H1 (cell line): ENCODE data around the gene FMN2. TPM values are rescaled to one million over a fixed set of nuclear protein-coding genes. Genes with fewer than 3 reads are reported as not detected.

Experiments used
- CTCF ChIA-PET: fragments of 300-600 bp; sonication (Branson Sonifier 250); formaldehyde crosslinking; loops from one replicate; lab custom pipeline; 2021; ENCODE audit not compliant: partially characterized antibody; lab: Charles Lee
- POLR2A ChIA-PET: fragments of 300-600 bp; sonication (Branson Sonifier 250); formaldehyde crosslinking; loops from one replicate; lab custom pipeline; 2021; ENCODE audit warnings: inconsistent platforms; ENCODE audit not compliant: partially characterized antibody; lab: Charles Lee
- DNase-seq, 2 experiments: peaks; one replicate each; pipeline versions ENCODE4 v3.0.0 to v3.0.0-alpha.2; 2010 to 2022; ENCODE audit warnings: low spot score in 2 of 2, low read depth in 1 of 2, mixed read lengths in 1 of 2
- FAIRE-seq: peaks from 2 replicates; lab custom pipeline; 2011; peaks lifted over from hg19 to GRCh38; lab: Jason Lieb, UNC
- H2AFZ ChIP-seq: 2 replicates; pipeline ENCODE4 v1.8.1; 2012; ENCODE audit warnings: low read length, inconsistent platforms
- H2AK5ac ChIP-seq: 2 replicates; pipeline ENCODE4 v1.6.1; 2013; ENCODE audit warnings: low read depth, low read length
- H2BK120ac ChIP-seq: replicated peaks from 2 replicates; pipeline ENCODE3; 2013; ENCODE audit warnings: low read depth, low read length, inconsistent platforms
- H2BK12ac ChIP-seq: 2 replicates; pipeline ENCODE4 v1.6.1; 2013; ENCODE audit warnings: low read depth, low read length
- H2BK15ac ChIP-seq: 2 replicates; pipeline ENCODE4 v1.6.1; 2013; ENCODE audit warnings: low read length
- H2BK20ac ChIP-seq: 2 replicates; pipeline ENCODE4 v1.6.1; 2013; ENCODE audit warnings: low read length
- H2BK5ac ChIP-seq: 2 replicates; pipeline ENCODE4 v1.6.1; 2013; ENCODE audit warnings: low read depth, low read length
- H3K14ac ChIP-seq: 2 replicates; pipeline ENCODE4 v1.6.1; 2013; ENCODE audit warnings: inconsistent platforms; ENCODE audit not compliant: insufficient read length
- H3K18ac ChIP-seq: 2 replicates; pipeline ENCODE4 v1.6.1; 2013; ENCODE audit warnings: low read length; ENCODE audit errors: extremely low read depth
- H3K23ac ChIP-seq: 2 replicates; pipeline ENCODE4 v1.6.1; 2013; ENCODE audit warnings: inconsistent platforms; ENCODE audit not compliant: insufficient read length
- H3K23me2 ChIP-seq: 2 replicates; pipeline ENCODE4 v1.6.1; 2013; ENCODE audit warnings: low read depth, low read length
- H3K27ac ChIP-seq: 2 replicates; pipeline ENCODE4 v1.6.1; 2011; ENCODE audit warnings: low read depth, low read length, inconsistent platforms
- H3K27me3 ChIP-seq, 4 experiments: replicated peaks in 1 of 4; 1 replicate in 1 of 4; 2 replicates in 3 of 4; pipeline versions ENCODE4 v1.6.1 to v1.8.1; 2011 to 2013; ENCODE audit warnings: low read length in 3 of 4, mild to moderate bottlenecking in 3 of 4, inconsistent platforms in 2 of 4, mixed read lengths in 2 of 4, moderate library complexity in 1 of 4; ENCODE audit not compliant: control insufficient read depth in 3 of 4, insufficient read depth in 3 of 4; ENCODE audit errors: extremely low read depth in 1 of 4
- H3K36me3 ChIP-seq, 4 experiments: 2 replicates each; pipeline versions ENCODE4 v1.6.1 to v1.8.1; 2011 to 2013; ENCODE audit warnings: mild to moderate bottlenecking in 4 of 4, low read length in 3 of 4, moderate library complexity in 2 of 4, control low read depth in 1 of 4, inconsistent platforms in 1 of 4; ENCODE audit not compliant: insufficient read depth in 4 of 4, control insufficient read depth in 2 of 4
- H3K4ac ChIP-seq: replicated peaks from 2 replicates; pipeline ENCODE3; 2013; ENCODE audit warnings: low read length, low read depth, mixed read lengths, inconsistent platforms; ENCODE audit not compliant: insufficient read length
- H3K4me1 ChIP-seq, 4 experiments: replicated peaks in 1 of 4; 1 replicate in 1 of 4; 2 replicates in 3 of 4; pipeline versions ENCODE4 v1.6.1 to v1.8.1; 2011 to 2013; ENCODE audit warnings: low read length in 3 of 4, inconsistent platforms in 2 of 4, mixed read lengths in 1 of 4; ENCODE audit not compliant: insufficient read depth in 4 of 4, control insufficient read depth in 3 of 4
- H3K4me2 ChIP-seq, 2 experiments: 2 replicates each; pipeline versions ENCODE4 v1.6.1 to v1.8.1; 2011 to 2013; ENCODE audit warnings: low read depth in 2 of 2, low read length in 2 of 2, control low read depth in 1 of 2, inconsistent platforms in 1 of 2, mild to moderate bottlenecking in 1 of 2; ENCODE audit not compliant: insufficient read depth in 1 of 2
- H3K4me3 ChIP-seq, 4 experiments: fragments of 200-600, 300-600 bp in 1 of 4; sonication (generic), shearing (Covaris generic), sonication (Bioruptor Twin) in 1 of 4; 2 replicates each; pipeline versions ENCODE4 v1.5.1 to v1.8.1; 2011 to 2016; ENCODE audit warnings: low read length in 4 of 4, low read depth in 3 of 4, control low read depth in 2 of 4, inconsistent platforms in 2 of 4, mild to moderate bottlenecking in 2 of 4, mixed read lengths in 1 of 4, moderate library complexity in 1 of 4; ENCODE audit not compliant: insufficient read depth in 2 of 4; ENCODE audit errors: extremely low read depth in 1 of 4
- H3K56ac ChIP-seq: replicated peaks from 2 replicates; pipeline ENCODE3; 2013; ENCODE audit warnings: low read depth, mild to moderate bottlenecking, mixed read lengths, low read length, inconsistent platforms; ENCODE audit not compliant: insufficient read length
- H3K79me1 ChIP-seq: 2 replicates; pipeline ENCODE4 v1.6.1; 2013; ENCODE audit warnings: low read depth, low read length, control low read depth
- H3K79me2 ChIP-seq, 2 experiments: 2 replicates each; pipeline versions ENCODE4 v1.6.1 to v1.8.1; 2012 to 2013; ENCODE audit warnings: low read length in 2 of 2, mild to moderate bottlenecking in 2 of 2, inconsistent platforms in 1 of 2; ENCODE audit not compliant: insufficient read depth in 2 of 2, control insufficient read depth in 1 of 2
- H3K9ac ChIP-seq, 4 experiments: replicated peaks in 1 of 4; 1 replicate in 1 of 4; 2 replicates in 3 of 4; pipeline versions ENCODE4 v1.6.1 to v1.8.1; 2011 to 2013; ENCODE audit warnings: low read depth in 3 of 4, low read length in 3 of 4, control low read depth in 2 of 4, mild to moderate bottlenecking in 2 of 4, moderate library complexity in 2 of 4, inconsistent platforms in 1 of 4; ENCODE audit errors: extremely low read depth in 1 of 4
- H3K9me3 ChIP-seq, 2 experiments: 2 replicates each; pipeline versions ENCODE4 v1.6.1 to v1.8.1; 2012 to 2013; ENCODE audit warnings: mild to moderate bottlenecking in 2 of 2, moderate library complexity in 2 of 2, control low read depth in 1 of 2, inconsistent platforms in 1 of 2, low read depth in 1 of 2, low read length in 1 of 2, mixed read lengths in 1 of 2; ENCODE audit not compliant: insufficient read depth in 2 of 2
- H4K20me1 ChIP-seq, 2 experiments: replicated peaks in 1 of 2; 2 replicates each; pipeline versions ENCODE3 to v1.8.1; 2011 to 2013; ENCODE audit warnings: inconsistent platforms in 2 of 2, low read length in 2 of 2, mild to moderate bottlenecking in 1 of 2; ENCODE audit not compliant: insufficient read depth in 2 of 2, control insufficient read depth in 1 of 2
- H4K5ac ChIP-seq: 2 replicates; pipeline ENCODE4 v1.6.1; 2013; ENCODE audit warnings: low read length, low read depth, mixed read lengths, inconsistent platforms; ENCODE audit not compliant: insufficient read length
- H4K8ac ChIP-seq: 2 replicates; pipeline ENCODE4 v1.8.0; 2013; ENCODE audit warnings: mild to moderate bottlenecking, moderate library complexity, low read length, inconsistent platforms; ENCODE audit not compliant: insufficient read depth; ENCODE audit errors: extremely low read depth
- H4K91ac ChIP-seq: replicated peaks from 2 replicates; pipeline ENCODE3; 2013; ENCODE audit warnings: low read length, mixed read lengths, inconsistent platforms; ENCODE audit not compliant: insufficient read length
- ATF3 ChIP-seq: IDR thresholded peaks from 2 replicates; pipeline ENCODE4 v1.6.1; 2011; ENCODE audit warnings: low read depth, mild to moderate bottlenecking, low read length; ENCODE audit not compliant: insufficient read depth
- BACH1 ChIP-seq: IDR thresholded peaks from 2 replicates; pipeline ENCODE4 v1.6.1; 2012; ENCODE audit warnings: low read length, improper control_type of control experiment
- BCL11A ChIP-seq, 2 experiments: IDR thresholded peaks; one replicate each; pipeline ENCODE4 v1.6.1; 2011; ENCODE audit warnings: low read depth in 2 of 2, low read length in 2 of 2, mild to moderate bottlenecking in 2 of 2
- CHD1 ChIP-seq: IDR thresholded peaks from 2 replicates; pipeline ENCODE4 v1.6.1; 2012; ENCODE audit warnings: low read depth, low read length, improper control_type of control experiment
- CTBP2 ChIP-seq: IDR thresholded peaks from 2 replicates; pipeline ENCODE4 v1.7.0; 2011; ENCODE audit warnings: borderline replicate concordance, mild to moderate bottlenecking, moderate library complexity, mixed read lengths, low read length; ENCODE audit not compliant: insufficient read depth, insufficient read length
- EZH2 ChIP-seq: fragments of 200-600 bp; sonication (generic); IDR thresholded peaks from 2 replicates; pipeline ENCODE4 v1.7.1; 2012; ENCODE audit warnings: low read depth, mild to moderate bottlenecking, moderate library complexity, low read length, inconsistent platforms; ENCODE audit not compliant: severe bottlenecking
- GABPA ChIP-seq: IDR thresholded peaks from 2 replicates; pipeline ENCODE4 v1.6.1; 2011; ENCODE audit warnings: mild to moderate bottlenecking, low read length, moderate library complexity, borderline replicate concordance; ENCODE audit not compliant: insufficient read depth
- JUN ChIP-seq: IDR thresholded peaks from 2 replicates; pipeline ENCODE4 v1.6.1; 2011; ENCODE audit warnings: low read depth, mild to moderate bottlenecking, improper control_type of control experiment, low read length
- JUND ChIP-seq: IDR thresholded peaks from 2 replicates; pipeline ENCODE4 v1.6.1; 2011; ENCODE audit warnings: mild to moderate bottlenecking, improper control_type of control experiment, low read length
- KDM5A ChIP-seq: fragments of 200-600 bp; IDR thresholded peaks from 2 replicates; pipeline ENCODE4 v1.7.1; 2012; ENCODE audit warnings: mild to moderate bottlenecking, low read length, inconsistent platforms, mixed read lengths
- RAD21 ChIP-seq, 2 experiments: IDR thresholded peaks in 1 of 2; conservative IDR thresholded peaks in 1 of 2; 2 replicates each; pipeline ENCODE4 v1.6.1; 2011; ENCODE audit warnings: low read depth in 2 of 2, low read length in 2 of 2, improper control_type of control experiment in 1 of 2, inconsistent platforms in 1 of 2, mild to moderate bottlenecking in 1 of 2, moderate library complexity in 1 of 2
- RFX5 ChIP-seq: IDR thresholded peaks from 2 replicates; pipeline ENCODE4 v1.6.1; 2011; ENCODE audit warnings: low read depth, low read length, improper control_type of control experiment, borderline replicate concordance
- SUZ12 ChIP-seq: fragments of 200-600 bp; sonication (generic); IDR thresholded peaks from 2 replicates; pipeline ENCODE4 v1.6.1; 2012; ENCODE audit warnings: mild to moderate bottlenecking, inconsistent platforms, low read length, moderate library complexity, mixed read lengths
- WGBS, 2 experiments: shearing (Covaris generic) in 1 of 2; methylation state at CpG; one replicate each; pipeline versions ENCODE4 v1.1.6 to v1.1.7; 2013 to 2015; ENCODE audit warnings: low lambda C conversion rate in 2 of 2, mixed read lengths in 2 of 2, inconsistent platforms in 1 of 2, low coverage in 1 of 2, missing lambda C conversion rate in 1 of 2; ENCODE audit not compliant: insufficient replicate concordance in 2 of 2, insufficient coverage in 1 of 2, insufficient read length in 1 of 2; ENCODE audit errors: extremely low coverage in 1 of 2, missing lambda C conversion rate in 1 of 2; 5-methylcytosine and 5-hydroxymethylcytosine counted together
- polyA plus RNA-seq, 7 experiments: library from polyadenylated mRNA; depleted of rRNA in 3 of 7; stranded (reverse) in 5 of 7; unstranded in 2 of 7; fragments of >200 nt in 5 of 7; fragments of 200-250 nt in 2 of 7; gene quantifications; 1 replicate in 5 of 7; 2 replicates in 1 of 7; 4 replicates in 1 of 7; pipeline versions ENCODE4 v1.2.1 to v1.2.3, GENCODE V29; 2011 to 2013; ENCODE audit warnings: missing spikeins in 2 of 7, mixed read lengths in 2 of 7
- total RNA-seq: library from RNA; stranded (reverse); fragmentation: NEBNext Ultra II Directional; extraction: Animal tissue kit (Norgen Biotek cat#: 25700); gene quantifications from 2 replicates; pipeline ENCODE4 v1.2.1, GENCODE V29; 2021

The FMN2 gene
- total and polyA plus RNA-seq, 2 of the 8 experiments (the other 6 are each of a cell fraction or from before 2014, with no cell fraction given): 0.83 to 2.0 TPM

GRCh38 chr1:240445369-240445768, 353.7 kb downstream of the FMN2 start:
- Histone ChIP-seq H3K18ac (no peak overlapping the region), H2BK120ac (no peak overlapping the region), H3K4ac (no peak overlapping the region), H2BK15ac (no peak overlapping the region), H3K56ac (no peak overlapping the region), H3K79me2 (no peaks in the 10 kb centered on the region), H3K27ac (no peak overlapping the region), H4K91ac (no peak overlapping the region), H2BK20ac (no peak overlapping the region), H3K79me1 (no peaks in the 10 kb centered on the region), H2AK5ac (no peak overlapping the region), H3K9me3 (no peaks in the 10 kb centered on the region), H3K4me1 (no peaks in the 10 kb centered on the region), H3K4me2 (no peak overlapping the region), H2BK5ac (no peak overlapping the region), H3K14ac (no peak overlapping the region), H3K23ac (no peak overlapping the region), H3K23me2 (no peaks in the 10 kb centered on the region), H4K20me1 (no peaks in the 10 kb centered on the region), H3K36me3 (no peaks in the 10 kb centered on the region), H2BK12ac (no peak overlapping the region), H2AFZ (no peak overlapping the region), H4K8ac (no peak overlapping the region), H4K5ac (no peak overlapping the region), H3K4me3 (no peak overlapping the region), H3K27me3 (no peaks in the 10 kb centered on the region), H3K9ac (no peak overlapping the region; a peak in 1 of 7 replicates)
- ChIA-PET CTCF (interaction anchor here (0.6 to 4.5 kb wide), 4 partner anchors 10 to 434 kb away, joined by 3 to 26 read pairs (median 7); no protein-coding TSS in a partner anchor), POLR2A (no interaction called here)
- 98% methylated on average over 3 of the region's 3 CpGs; no CpG with 5 or more reads in 1 of the 2 experiments for WGBS, 2 experiments
- DNase-seq (no peak), FAIRE-seq (no peak)
- TF ChIP-seq KDM5A (no peak), CTBP2 (no peak), EZH2 (no peak), CHD1 (no peak), JUN (no peak), RFX5 (no peak), JUND (no peak), BACH1 (no peak), BCL11A (IDR thresholded peaks at IDR 0.05; ENCODE audit: low read depth in 2 of 2, low read length in 2 of 2) (no peak), GABPA (no peak), RAD21 (IDR thresholded peaks at IDR 0.05 in 1 of 2, conservative IDR thresholded peaks at IDR 0.05 in 1 of 2; ENCODE audit: low read depth in 2 of 2, low read length in 2 of 2) (no peak), ATF3 (no peak), SUZ12 (no peak)
